HL-60 (cell line): ENCODE data around the gene DNAJC4.

Source experiments
- DNase-seq, 2 experiments: peaks; one replicate each; pipeline ENCODE4 v3.0.0-alpha.2; 2010 to 2020; ENCODE audit warnings: low read depth in 1 of 2, low spot score in 1 of 2
- H3K27ac ChIP-seq: fragments of 250-450 bp; sonication (Bioruptor Pico); replicated peaks from 2 replicates; pipeline ENCODE4 v1.5.1; 2020; ENCODE audit warnings: mild to moderate bottlenecking, moderate library complexity
- H3K27me3 ChIP-seq: fragments of 250-450 bp; sonication (Bioruptor Pico); 2 replicates; pipeline ENCODE4 v1.5.1; 2021; ENCODE audit warnings: mild to moderate bottlenecking, moderate library complexity; ENCODE audit not compliant: insufficient read depth, poor library complexity, severe bottlenecking
- H3K4me3 ChIP-seq: replicated peaks from 2 replicates; pipeline ENCODE4 v1.5.1; 2011; ENCODE audit warnings: mild to moderate bottlenecking, control low read depth, low read length; ENCODE audit not compliant: insufficient read depth
- CTCF ChIP-seq: IDR thresholded peaks from one replicate; pipeline ENCODE4 v1.5.1; 2011; ENCODE audit warnings: low read length, control low read depth, inconsistent platforms; ENCODE audit not compliant: insufficient read depth
- GABPA ChIP-seq: IDR thresholded peaks from 2 replicates; pipeline ENCODE4 v1.6.1; 2012; ENCODE audit warnings: low read depth
- POLR2AphosphoS5 ChIP-seq: IDR thresholded peaks from 2 replicates; pipeline ENCODE4 v1.6.1; 2012; ENCODE audit warnings: low read depth
- SPI1 ChIP-seq: IDR thresholded peaks from 2 replicates; pipeline ENCODE4 v1.6.1; 2012; ENCODE audit warnings: low read depth, mild to moderate bottlenecking, borderline replicate concordance
- TF ChIP-seq, protein P1 (sequence below): IDR thresholded peaks from 2 replicates; pipeline ENCODE4 v1.6.1; 2012; ENCODE audit warnings: low read depth; ENCODE audit not compliant: insufficient replicate concordance

The DNAJC4 gene

DNA sequence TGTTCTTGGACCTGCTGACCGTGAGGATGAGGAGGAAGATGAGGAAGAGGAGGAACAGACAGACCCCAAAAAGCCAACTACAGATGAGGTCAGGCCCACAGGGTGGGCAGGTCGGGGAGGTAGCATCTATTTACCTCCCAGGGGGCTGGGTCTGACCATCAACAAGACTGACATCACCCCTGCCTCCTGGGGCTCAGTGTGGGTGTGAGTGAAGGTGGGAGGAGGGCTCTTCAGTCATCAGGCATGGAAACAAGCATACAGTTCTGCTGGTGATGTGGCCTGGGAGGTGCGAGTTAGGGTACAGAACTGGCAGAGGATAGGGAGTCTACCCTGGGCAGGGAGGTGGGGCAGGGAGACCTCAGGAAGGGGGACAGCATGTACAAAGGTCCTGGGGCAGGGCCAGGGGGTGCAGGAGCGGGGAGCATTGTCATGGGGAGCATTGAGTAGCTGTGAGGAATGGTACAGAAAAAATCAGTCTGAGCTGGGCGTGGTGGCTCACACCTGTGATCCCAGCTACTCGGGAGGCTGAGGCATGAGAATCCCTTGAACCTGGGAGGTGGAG, 29.9 kb downstream of the DNAJC4 start:
- Histone ChIP-seq H3K27me3 (no peaks in the 10 kb centered on the region), H3K27ac (no peak overlapping the region), H3K4me3 (no peak overlapping the region)
- TF ChIP-seq SPI1: no peak
- no peak for TF ChIP-seq POLR2AphosphoS5
- TF ChIP-seq, protein P1, sequence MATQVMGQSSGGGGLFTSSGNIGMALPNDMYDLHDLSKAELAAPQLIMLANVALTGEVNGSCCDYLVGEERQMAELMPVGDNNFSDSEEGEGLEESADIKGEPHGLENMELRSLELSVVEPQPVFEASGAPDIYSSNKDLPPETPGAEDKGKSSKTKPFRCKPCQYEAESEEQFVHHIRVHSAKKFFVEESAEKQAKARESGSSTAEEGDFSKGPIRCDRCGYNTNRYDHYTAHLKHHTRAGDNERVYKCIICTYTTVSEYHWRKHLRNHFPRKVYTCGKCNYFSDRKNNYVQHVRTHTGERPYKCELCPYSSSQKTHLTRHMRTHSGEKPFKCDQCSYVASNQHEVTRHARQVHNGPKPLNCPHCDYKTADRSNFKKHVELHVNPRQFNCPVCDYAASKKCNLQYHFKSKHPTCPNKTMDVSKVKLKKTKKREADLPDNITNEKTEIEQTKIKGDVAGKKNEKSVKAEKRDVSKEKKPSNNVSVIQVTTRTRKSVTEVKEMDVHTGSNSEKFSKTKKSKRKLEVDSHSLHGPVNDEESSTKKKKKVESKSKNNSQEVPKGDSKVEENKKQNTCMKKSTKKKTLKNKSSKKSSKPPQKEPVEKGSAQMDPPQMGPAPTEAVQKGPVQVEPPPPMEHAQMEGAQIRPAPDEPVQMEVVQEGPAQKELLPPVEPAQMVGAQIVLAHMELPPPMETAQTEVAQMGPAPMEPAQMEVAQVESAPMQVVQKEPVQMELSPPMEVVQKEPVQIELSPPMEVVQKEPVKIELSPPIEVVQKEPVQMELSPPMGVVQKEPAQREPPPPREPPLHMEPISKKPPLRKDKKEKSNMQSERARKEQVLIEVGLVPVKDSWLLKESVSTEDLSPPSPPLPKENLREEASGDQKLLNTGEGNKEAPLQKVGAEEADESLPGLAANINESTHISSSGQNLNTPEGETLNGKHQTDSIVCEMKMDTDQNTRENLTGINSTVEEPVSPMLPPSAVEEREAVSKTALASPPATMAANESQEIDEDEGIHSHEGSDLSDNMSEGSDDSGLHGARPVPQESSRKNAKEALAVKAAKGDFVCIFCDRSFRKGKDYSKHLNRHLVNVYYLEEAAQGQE: no peak
- no peak for TF ChIP-seq GABPA
- no peak for TF ChIP-seq CTCF
- DNase-seq: no peak

DNA sequence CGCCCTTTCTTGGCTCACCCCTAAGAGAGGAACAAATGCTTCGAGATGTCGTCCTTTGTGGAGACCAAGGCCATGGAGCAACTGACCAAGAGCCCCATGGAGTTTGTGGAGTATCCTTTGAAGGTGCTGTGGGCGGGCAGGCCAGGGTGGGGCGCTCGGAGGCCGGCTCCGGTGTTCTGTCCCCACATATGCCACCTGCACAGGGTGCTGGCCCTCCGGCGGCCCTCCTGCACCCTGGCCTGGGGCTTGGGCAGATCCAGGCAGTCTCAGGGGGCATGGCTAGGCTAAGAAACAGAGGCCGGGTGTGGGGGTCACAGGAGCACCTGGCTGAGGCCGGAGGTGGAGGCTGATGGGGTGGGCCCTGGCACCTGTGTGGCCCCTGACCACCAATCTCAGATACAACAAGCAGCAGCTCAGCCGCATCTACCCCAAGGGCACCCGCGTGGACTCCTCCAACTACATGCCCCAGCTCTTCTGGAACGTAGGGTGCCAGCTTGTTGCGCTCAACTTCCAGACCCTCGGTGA, 31.3 kb downstream of the DNAJC4 start:
- TF ChIP-seq POLR2AphosphoS5 (no peak), SPI1 (no peak), CTCF (no peak), GABPA (no peak)
- TF ChIP-seq, protein P1: no peak
- Histone ChIP-seq H3K4me3 (no peak overlapping the region), H3K27ac (no peak overlapping the region), H3K27me3 (no peaks in the 10 kb centered on the region)
- DNase-seq: no peak

GRCh38 chr11:64262271-64263002, 32.1 kb downstream of the DNAJC4 start:
- H3K27me3 ChIP-seq: no peaks in the 10 kb centered on the region
- DNase-seq: no peak
- TF ChIP-seq, protein P1: no peak
- TF ChIP-seq GABPA (no peak), SPI1 (no peak), POLR2AphosphoS5 (no peak), CTCF (no peak)
- H3K27ac ChIP-seq: no peak overlapping the region
- H3K4me3 ChIP-seq: no peak overlapping the region
